ENCODE results near the gene DEPP1.

Gene DEPP1

GRCh38 chr10:44993226-44993921 lies 14.8 kb upstream of the DEPP1 start:
- no peak for DNase-seq

GRCh38 chr10:44992732-44993225 lies 14.2 kb upstream of the DEPP1 start:
- DNase-seq = no peak

GRCh38 chr10:44992070-44992731 lies 13.6 kb upstream of the DEPP1 start:
- DNase-seq = no peak

- no peak for DNase-seq
Observed at GRCh38 chr10:44991571-44991970, 13.0 kb upstream of the DEPP1 start.

GRCh38 chr10:44990965-44991364 lies 12.4 kb upstream of the DEPP1 start:
- DNase-seq = no peak

GRCh38 chr10:44990302-44990655 lies 11.7 kb upstream of the DEPP1 start:
- no peak for DNase-seq

- no peak for DNase-seq
Observed at GRCh38 chr10:44989597-44990301, 11.1 kb upstream of the DEPP1 start.

- DNase-seq = no peak
Observed at GRCh38 chr10:44988957-44989585, 10.5 kb upstream of the DEPP1 start.

GRCh38 chr10:44986670-44987069 lies 8.1 kb upstream of the DEPP1 start:
- no peak for DNase-seq

GRCh38 chr10:44986179-44986578 lies 7.6 kb upstream of the DEPP1 start:
- no peak for DNase-seq

- no peak for DNase-seq
Observed at GRCh38 chr10:44985175-44985681, 6.6 kb upstream of the DEPP1 start.

GRCh38 chr10:44984671-44985101 lies 6.1 kb upstream of the DEPP1 start:
- no peak for DNase-seq

GRCh38 chr10:44983895-44984278 lies 5.3 kb upstream of the DEPP1 start:
- DNase-seq = no peak

- no peak for DNase-seq
Observed at GRCh38 chr10:44983066-44983894, 4.7 kb upstream of the DEPP1 start.

- no peak for DNase-seq
Observed at GRCh38 chr10:44982496-44982895, 3.9 kb upstream of the DEPP1 start.

GRCh38 chr10:44982114-44982460 lies 3.5 kb upstream of the DEPP1 start:
- DNase-seq = no peak

GRCh38 chr10:44981172-44982113 lies 2.8 kb upstream of the DEPP1 start:
- peak; percentile 59 for DNase-seq

GRCh38 chr10:44980309-44981171 lies 1.9 kb upstream of the DEPP1 start:
- DNase-seq = no peak

GRCh38 chr10:44979281-44980191 lies 927 bp upstream of the DEPP1 start:
- DNase-seq = no peak

All from amniotic stem cell (primary cell).